GM21360 (cell line): Measurements from ENCODE around the gene CACNG4.
"Not testable (repeated sequence)": the region's sequence is repeated elsewhere in the genome, so short reads cannot be mapped to it uniquely, and the experiment has no call there.

Experiments
- ATAC-seq: cut with Tn5 transposase; IDR thresholded peaks from one replicate; pipeline ENCODE4 v1.9.1; 2021; ENCODE audit warnings: mild to moderate bottlenecking, moderate library complexity; ENCODE audit not compliant: unreplicated experiment

CACNG4 gene

DNA sequence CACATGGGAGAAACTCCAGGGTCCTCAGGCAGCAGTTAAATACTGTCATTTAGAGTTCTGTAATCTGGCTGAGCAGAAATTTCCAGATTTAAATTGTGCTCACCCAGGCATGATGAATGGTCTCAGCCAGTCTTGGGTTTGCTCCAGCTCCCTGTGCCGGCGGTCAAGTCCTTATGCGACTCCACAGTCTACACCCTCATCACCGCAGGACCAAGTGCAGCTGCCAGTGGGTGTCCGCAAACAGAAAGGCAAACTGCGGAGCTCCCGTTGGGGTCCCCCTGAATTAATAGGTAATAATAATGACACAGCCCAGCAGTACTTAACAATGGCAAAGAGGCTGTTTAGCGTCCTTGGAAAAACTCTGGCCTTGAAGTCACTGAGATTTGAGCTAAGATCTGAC is 3.9 kb upstream of the CACNG4 start:
- ATAC-seq, result no peak

DNA sequence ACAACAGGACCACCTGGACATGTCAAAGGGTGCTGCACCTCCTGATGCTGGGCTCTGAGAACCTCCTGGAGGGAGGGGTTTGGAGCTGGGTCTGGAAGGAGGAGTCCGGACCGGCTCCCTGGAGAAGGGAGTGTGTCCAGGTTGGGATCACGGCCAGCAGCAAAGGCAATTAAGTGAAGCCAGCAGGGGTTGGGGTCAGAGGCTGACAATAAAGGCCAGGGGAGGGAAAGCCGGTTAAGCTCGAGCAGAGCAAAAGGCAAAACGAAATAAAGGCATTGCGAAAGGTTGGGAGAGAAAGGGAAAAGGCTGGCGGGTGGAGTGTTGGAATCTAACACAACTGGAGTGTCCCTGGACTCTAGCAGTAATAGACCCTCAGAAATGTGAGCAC is 992 bp upstream of the CACNG4 start:
- no peak for ATAC-seq

DNA sequence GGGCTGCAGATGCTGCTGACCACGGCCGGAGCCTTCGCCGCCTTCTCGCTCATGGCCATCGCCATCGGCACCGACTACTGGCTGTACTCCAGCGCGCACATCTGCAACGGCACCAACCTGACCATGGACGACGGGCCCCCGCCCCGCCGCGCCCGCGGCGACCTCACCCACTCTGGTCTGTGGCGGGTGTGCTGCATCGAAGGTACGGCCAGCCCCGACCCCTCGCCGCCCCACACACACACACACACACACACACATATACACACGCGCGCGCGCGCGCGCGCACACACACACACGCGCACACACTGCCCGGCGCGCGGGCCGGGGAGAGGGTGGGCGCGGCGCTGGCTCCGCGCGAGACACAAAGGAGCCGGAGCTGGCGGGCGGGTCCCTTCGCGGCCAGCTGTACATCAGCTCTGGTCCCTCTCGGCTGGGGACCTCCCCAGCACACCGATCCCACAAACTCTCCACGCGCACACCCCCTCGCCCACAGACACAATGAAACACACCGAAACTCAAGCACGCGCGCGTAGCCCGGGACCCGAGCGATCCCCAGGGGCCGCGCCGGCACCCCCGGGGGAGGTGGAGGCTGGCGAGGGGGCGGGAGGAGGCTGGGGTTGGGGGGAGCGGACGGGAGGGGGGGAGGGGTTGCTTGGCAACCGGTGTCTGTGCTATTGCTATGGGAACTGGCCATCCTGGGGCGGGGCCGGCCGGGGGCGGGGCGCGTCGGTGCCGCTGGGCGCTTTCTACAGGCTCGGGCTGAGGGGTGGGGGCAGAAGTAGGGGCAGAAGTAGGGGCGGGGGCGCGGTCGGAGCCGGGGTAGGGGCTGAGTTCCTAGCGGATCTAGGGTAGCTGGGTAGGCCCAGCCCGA is 658 bp downstream of the CACNG4 start:
- no peak for ATAC-seq

DNA sequence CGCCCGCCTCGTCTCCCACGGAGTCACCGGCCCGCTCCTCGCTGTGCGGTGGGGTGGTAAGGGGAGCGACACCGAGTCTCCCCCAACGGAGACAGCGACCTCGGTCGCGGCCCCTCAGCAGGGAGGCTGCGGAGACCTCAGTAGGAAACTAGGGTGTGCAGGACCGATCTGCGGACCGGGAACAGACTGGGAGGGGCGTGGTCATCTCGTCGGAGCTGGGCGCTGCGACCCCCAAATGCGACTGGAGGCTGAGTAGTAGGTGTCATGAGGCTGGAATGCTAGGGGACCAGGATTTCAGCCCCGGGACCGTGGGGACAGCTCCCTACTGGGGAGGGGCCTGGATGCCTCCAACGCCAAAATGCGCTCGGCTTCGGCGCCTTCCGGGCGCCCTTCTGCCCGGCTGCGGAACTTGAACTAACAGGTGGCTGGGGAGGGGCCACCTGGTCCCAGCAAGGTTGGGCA is 1.3 kb downstream of the CACNG4 start:
- ATAC-seq, result no peak

DNA sequence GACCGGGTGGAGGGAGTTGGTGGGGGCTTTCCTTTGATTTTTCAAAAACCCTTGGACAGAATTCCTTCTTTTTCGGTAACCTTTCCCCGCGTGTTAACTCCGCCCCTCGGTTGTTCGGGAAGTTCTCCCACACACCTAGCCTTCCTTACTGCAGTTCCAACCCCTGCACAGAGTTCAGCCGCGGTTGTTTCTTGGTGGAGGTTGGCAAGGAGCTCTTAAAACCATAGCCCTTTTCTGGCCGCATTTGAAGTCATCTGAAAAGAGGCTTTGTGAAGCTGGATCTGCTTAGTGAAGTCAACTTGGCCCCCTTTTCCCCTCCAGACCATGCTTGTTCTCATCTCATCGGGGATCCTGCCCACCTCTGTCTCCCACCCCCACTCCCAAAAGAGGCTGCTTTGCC is 1.8 kb downstream of the CACNG4 start:
- ATAC-seq, result no peak

DNA sequence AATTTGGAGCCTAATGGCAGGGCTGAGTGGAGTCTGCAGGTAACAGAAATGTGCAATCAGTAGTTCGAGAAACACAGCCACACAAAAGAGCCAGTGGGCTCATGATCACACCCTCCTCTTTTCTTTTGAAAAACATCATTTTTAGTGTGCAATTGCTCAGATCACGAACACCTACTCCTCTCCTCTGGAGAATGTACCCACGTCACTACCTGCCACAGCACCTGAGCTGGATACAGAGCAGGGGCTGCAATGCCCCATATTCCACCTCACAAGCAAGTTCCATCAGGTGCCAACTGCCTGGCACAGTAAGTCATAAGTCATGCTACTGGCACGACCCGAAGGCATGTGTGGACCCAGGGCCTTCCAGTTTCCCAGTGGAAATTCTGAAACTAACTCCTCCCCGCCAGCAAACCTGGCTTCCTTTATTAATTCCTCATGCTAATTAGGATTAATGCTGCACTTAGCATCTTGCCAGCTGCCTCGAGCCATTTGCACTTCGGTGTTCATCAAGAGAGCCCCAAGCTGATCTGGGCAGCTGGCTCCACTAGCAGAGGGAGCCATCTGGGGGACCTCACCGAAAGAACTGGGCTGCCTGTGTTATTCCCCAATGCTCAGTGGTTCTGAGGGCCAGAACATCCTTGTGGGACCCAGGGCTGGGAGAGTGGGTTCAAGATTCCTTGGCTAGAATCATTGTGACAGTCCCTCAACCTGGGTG is 2.4 kb downstream of the CACNG4 start:
- no peak for ATAC-seq

DNA sequence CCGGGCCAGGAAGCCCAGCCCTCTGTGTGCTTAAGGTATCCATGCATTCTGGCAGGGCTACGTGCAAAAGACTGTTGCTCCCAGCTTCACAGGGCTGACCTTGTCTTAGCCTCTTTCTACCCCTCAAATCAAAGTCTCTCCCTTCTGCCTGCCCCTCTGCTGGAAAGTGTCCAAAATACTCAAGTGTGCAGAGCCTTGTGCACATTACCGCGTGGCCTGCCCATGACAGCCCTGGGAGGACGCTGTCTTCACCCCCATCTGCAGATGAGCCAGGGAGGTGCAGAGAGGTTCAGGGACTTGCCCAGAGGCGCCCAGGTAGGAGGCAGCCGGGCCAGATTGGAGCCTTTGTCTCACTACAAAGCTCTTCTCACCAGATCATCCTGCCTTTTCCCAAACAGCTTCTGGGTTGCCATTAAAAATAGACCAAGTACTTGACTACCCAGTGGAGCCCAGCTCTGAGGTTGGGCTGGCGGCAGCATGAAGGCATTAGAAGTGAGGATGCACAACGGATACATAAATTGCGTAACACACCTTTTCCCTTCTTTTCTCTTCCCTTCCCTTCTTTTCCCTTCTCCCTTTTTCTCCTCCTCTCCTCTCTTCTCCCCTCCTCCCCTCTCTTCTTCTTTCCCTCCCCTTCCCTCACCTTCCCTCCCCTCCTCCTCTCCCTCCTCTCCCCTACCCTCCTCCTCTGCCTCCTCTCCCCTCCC is 3.5 kb downstream of the CACNG4 start:
- ATAC-seq, result no peak

DNA sequence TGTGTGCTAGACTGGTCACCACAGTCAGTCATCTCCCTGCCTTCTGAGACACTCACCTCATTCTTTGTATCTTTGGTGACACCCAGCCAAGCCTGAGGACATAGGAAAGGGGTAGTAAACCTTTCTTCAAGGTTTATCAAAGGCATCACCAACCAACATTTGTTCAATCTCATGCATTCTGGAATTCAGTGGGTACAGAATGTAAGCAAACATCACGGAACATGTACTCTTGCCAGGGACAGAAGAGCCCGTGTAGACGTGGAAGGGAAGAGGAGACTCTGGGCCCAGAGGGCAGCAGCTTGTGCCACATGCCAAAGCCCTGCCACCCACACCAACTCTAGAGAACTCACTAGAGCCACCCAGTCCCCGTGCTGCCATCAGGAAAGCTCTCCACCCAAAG is 4.4 kb downstream of the CACNG4 start:
- no peak for ATAC-seq

DNA sequence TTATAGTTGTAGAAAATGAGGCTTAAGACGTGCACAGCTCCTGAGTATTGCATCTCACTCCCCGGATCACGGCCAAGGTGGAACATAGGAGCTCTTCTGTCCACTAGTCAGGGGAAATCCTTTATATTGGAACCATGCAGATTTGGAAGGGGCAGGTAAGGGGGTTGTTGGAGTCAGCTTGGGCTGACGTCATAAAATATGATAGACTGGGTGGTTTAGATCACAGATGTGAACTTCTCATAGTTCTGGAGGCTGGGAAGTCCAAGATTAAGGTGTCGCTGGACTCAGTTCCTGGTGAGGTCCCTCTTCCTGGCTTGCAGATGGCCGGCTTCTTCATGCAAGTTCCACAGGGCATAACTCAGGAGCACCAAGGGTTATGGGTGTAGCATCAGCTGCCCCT is 5.6 kb downstream of the CACNG4 start:
- no peak for ATAC-seq

DNA sequence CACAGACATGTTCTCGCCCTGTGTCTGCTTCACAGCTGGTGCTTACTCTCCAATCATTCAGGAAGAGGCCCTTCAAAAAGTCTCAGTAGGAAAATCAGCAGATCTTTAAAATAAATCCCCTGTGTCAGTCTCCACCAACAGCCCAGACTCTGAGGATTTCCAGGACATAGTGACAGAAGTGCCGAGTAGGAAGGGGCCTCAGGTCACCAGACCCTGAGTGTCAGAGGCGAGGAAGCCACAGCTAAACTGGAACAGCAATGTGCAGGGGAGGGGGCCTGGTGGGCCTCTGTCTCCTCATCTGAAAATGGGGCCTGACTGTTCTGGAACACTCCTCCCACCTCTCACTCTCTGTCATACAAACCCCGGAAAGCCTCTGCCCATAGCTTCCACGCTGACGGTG is 6.3 kb downstream of the CACNG4 start:
- ATAC-seq, result no peak

DNA sequence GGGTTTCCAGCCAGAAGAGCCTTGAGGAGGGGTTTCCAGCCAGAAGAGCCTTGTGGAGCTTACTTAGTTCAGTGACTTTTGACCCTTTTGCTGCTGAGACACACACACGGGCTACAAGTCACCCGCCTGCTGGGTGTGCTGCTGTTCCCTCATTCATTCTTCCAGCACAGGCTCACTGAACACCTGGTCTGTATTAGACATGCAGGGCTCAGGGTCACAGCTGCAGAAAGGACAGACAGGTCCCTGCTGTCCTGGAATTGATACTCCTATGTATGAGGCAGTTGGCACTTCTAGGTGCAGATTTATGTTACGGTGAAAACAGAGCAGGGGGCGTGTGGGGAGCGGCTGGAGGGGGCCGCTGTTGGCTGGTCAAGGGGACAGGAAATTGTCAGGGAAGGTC is 6.8 kb downstream of the CACNG4 start:
- ATAC-seq, result no peak

DNA sequence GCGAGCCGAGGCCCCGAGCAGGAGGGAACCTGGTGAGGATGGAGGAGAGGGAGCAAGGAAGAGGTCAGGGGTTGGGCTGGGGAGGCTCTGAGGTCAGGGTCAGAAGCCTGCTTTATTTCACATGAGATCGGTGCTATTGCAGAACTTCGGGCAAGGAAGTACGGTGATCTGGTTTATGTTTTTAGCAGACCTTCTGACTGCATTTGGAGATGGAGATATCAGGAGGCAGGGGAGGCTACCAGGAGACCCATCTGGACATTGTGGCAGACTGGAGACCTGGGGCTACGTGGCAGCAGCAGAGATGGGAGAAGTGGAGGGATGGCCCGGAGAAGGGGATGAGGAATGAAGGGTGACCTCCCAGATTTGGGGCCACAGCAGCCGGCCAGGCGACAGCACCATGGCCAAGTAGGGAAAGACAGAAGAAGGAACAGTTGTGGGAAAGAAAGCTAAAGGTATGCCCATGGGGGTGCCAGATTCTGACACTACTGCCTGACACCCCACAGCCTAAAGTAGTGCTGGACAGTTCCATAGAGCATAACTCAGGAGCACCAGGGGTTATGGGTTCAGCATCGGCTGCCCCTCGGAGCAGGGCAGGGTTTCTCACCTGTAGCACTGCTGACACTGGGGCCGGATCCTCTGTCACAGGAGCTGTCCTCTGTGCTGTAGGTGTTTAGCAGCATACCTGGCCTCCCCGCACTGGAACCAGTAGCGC is 7.4 kb downstream of the CACNG4 start:
- ATAC-seq, result no peak

DNA sequence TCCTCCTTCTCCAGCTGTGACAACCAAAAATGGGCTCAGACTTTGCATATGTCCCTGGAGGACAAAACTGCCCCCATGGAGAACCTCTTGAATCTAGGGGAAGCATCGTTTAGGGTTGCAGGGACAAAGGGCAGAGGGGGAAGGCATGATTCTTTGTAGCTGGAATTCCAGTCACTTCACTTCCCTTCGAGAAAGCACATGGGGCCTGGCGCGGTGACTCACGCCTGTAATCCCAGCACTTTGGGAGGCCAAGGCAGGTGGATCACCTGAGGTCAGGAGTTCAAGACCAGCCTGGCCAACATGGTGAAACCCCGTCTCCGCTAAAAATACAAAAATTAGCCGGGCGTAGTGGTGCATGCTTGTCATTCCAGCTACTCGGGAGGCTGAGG is 7.9 kb downstream of the CACNG4 start:
- not testable (repeated sequence) for ATAC-seq

DNA sequence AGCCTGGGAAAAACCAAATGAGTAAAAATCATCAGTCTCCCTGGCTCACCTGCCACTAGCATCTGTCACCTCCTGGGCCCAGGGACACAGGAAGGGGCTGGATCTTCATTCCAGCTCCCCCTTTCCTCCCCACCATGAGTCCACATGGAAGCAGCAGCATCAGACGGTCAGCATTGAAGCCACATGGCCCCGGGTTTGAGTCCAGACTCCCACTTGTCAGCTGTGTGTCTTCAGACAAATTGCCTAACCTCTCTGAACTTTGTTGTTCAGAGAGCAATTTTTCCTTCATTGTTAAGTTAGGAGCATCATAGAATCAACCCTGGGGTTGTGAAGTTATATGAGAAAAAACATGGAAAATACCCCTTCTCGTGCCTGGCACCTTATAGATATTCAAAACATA is 10.7 kb downstream of the CACNG4 start:
- ATAC-seq, result no peak

DNA sequence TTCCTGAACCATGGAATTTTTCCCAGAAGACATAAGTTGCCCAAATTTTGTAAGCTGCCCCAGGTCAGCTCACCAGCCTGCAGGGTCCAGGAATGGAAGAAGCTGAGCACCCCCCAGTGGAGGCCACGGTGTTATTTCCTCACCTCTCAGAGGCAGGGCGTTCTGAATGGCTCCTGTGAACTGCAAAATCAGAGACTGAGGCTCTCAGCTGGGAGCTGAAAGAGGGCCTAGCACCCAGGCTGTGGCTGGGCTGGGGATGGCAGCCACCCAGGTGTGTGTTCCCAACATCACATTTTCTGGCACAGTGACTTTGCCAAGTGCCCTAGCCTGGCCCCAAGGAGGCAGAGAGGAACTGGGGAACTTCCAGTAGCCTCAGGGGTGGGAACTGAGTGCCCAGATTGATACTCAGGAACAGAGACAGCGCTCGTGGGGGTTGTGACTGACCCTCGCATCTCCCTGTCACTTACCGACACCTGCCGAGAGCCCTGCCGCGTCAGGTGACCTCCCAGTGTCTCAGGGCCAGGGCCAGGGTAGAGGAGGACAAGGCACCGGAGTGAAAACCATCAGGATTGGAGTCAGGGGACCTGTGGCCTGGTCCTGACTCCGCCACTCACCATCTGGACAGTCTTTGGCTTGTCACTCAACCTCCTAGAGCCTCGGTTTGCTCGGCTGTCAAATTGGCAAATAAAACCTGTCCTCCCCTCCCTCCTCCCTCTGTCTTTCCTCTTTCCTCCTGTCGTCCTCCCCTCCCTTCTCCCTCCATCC is 11.3 kb downstream of the CACNG4 start:
- no peak for ATAC-seq

DNA sequence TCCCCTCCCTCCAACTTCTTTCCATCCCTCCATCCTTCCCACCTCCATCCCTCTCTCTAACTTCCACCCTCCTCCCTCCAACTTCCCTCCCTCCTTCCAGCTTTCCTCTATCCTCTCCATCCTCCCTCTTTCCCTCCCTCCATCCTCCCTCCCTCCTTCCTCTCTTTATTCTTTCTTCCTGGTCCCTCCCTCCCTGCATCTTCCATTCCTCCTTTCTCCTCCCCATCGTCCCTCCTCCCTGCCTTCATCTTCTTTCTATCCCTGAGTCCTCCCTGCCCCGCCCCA is 11.8 kb downstream of the CACNG4 start:
- no peak for ATAC-seq

DNA sequence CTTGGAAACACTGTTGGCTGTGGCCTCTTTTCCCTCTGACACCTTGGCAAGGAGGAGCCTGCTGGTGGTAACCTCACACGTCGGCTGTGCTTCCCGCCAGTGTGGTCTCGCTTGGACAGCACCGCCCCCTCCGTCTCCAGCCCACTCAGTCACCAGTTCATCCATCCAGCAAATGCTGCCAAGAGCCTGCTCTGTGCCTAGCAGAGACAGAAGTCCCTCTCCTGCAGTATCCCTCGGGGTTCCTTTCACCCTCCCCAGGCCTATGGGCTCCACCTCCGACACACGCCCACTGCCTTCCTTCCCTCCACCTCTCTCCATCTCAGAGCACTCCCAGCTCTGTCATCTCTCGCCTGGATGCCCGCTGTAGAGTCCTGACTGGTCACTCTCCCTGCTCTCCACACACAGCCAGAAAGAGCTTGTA is 12.3 kb downstream of the CACNG4 start:
- ATAC-seq, result no peak

DNA sequence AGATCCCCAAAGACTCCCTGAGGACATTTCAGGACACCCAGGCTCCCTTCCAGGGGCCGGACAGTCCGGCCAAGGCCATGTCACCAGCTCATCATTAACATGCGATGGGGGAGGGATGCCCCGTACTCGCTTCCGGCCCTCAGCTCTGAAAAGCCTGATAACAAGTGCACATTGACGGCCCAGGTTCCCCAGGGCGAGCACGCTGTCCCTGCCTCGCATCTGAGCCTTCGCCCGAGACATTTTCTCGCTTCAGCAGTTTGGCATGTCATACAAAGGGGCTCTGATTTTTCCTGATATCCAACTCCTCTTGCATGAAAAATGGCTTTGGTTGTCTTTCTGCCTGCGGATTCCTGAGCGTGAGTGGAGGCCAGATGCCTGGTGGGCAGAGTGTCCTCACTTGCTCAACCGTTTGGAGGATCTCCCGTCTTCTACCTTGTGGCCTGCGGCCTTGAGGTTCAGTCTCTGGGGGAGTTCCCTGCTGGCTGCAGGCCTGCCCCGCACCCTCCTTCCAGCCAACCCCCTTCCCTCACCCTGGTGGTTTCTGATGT is 14.1 kb downstream of the CACNG4 start:
- ATAC-seq, result no peak

DNA sequence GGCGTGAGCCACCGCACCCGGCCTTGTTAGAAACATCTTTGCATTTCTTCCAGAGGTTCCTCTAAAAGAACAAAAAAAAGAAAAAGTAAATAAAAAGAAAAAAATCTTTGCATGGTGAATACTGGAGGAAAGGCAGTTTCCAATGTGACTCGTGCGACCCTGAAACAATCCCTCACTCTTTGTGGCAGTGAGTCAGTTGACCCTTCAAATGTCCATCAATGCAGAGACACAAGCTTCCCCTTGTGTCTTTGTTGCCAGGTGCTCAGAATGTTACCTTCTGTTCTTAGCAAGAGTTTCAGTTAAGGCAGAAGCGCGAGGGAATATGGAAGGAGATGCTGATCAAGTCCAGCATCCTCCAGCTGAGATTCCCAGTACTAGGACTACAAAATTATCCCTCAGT is 16.4 kb downstream of the CACNG4 start:
- no peak for ATAC-seq

DNA sequence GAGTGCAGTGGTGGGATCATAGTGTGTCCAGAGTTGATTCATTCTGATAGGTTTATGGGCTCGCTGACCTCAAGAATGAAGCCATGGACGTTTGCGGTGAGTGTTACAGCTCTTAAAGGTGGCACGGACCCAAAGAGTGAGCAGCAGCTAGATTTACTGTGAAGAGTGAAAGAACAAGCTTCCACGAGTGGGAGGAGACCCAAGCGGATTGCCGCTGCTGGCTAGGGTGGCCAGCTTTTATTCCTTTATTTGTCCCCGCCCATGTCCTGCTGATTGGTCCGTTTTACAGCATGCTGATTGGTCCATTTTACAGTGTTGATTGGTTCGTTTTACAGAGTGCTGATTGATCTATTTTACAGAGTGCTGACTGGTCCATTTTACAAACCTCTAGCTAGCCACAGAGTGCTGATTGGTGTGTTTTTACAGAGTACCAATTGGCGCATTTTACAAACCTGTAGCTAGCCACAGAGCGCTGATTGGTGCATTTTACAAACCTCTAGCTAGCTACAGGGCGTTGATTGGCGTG is 17.5 kb downstream of the CACNG4 start:
- ATAC-seq, result no peak
